GM19455 (cell line): Measurements from ENCODE around the gene CCDC120.

Experiments
- ATAC-seq: cut with Tn5 transposase; IDR thresholded peaks from one replicate; pipeline ENCODE4 v1.9.1; 2021; ENCODE audit not compliant: unreplicated experiment

The CCDC120 gene

DNA sequence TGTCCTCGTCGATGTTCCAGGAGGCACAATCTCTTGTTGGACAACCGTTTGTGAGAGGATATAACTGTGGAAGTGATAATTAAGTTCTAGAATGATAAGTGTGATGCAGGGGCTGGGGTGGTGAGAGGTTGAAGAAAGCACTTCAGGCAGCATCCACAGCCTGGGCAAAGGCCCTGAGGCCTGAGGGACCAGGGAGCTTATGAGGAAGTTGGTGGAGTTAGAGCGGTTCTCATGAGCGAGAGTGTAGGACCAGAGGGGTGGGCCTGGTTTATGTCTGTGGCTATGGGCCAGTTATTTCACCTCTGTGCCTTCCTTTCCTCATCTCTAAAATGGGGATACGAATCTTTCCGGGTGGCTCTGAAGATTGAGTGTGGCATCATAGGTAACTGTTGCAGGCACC, 2.7 kb downstream of the CCDC120 start:
- ATAC-seq = no peak

DNA sequence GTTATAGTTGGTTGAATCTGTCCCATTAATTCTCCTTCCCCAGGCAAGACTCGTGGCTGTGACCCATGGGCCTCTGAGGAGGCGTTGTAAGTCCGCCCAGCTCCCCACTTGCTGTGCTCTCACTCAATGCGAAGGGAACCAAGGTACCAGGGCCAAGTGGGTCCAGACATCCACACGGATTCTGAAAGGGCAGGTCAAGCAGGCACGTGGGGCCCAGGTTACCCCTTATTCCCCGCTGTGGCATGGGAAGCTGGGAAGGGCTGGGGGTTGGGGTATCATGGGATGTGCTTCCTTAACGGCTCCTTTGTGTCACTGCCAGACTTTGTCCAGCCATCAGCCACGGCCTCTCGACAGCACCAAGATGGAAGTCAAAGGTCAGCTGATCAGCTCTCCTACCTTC, 3.1 kb downstream of the CCDC120 start:
- ATAC-seq = no peak

DNA sequence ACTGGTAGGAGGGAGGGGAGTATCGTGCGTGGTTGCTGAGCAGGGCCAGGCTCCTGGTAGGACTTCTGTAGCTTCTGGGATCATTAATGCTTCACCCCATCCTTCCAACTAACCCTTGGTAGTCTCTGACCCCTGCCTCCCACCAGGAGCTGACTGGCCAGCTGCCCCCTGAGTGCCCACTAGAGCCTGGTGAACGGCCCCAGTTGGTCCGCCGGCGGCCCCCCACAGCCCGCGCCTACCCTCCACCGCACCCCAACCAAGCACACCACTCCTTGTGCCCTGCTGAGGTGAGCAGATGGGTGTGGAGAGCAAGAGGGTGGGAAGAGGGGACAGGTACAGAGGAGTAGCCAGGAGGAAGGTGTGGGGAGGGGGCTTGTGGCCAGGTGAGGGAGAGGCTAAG, 4.9 kb downstream of the CCDC120 start:
- ATAC-seq = no peak

DNA sequence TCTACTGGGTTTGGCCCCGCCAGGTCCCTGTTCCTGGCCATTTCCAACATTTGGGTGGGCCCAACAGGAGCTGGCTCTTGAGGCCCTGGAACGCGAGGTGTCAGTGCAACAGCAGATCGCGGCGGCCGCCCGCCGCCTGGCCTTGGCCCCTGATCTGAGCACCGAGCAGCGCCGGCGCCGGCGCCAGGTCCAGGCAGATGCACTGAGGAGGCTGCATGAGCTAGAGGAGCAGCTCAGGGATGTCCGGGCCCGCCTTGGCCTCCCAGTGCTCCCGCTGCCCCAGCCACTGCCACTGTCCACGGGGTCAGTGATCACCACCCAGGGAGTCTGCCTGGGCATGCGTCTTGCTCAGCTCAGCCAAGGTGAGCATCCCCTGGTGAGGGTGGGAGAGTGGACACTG, 5.5 kb downstream of the CCDC120 start:
- no peak for ATAC-seq

DNA sequence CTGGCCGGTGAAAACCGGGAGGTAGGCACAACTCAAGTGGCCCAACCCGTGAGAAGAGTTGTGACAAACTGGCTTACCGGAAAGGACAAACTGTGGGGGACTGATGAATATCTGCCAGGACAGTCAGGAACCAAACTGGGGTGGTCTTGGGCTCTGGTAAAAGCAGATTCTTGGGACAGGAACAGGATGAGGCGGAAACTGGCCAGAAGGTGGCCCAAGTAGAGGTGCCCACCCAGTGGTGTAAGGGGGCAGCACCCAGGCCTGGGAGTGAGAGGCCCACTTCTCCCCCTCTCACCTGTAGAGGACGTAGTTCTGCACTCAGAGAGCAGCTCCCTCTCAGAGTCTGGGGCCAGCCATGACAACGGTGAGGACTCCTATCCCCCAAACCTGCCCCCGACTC, 5.9 kb downstream of the CCDC120 start:
- ATAC-seq = no peak

DNA sequence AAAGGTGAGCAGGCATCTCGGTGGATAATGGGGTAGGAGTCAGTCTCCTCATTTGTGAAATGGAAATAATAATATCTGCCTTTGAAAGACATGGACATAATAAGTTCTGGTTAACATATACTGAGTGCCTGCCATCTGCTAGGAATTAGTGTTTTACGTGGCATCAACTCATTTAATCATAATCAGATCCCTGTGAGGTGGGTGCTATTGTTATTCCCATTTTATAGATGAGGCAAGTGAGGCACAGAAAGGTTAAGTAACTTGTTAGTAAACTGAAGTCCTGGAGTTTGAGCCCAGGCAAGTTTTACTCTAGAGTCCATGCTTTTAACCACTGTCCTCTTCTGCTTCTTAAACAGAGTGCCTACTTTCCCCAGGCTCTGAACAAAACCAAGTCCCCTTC, 7.5 kb downstream of the CCDC120 start:
- no peak for ATAC-seq

DNA sequence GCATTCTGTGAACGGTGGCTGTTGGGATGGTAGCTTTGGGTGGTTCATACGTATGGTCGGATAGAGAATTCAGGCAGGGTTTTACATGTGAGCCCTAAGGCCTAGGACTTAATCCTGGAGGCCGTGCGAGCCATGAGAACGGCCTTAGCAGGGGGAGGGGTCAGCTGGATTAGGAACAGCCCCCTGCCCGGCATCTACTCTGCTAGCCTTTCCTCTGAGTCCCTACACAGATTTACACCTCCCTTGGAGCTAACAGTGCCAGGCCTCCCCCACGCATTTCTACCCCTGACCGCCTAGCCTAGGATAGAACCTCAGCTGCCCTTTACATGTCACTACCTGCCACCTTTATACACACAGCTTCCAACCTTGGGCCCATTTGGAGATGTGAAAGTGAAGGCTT, 7.9 kb downstream of the CCDC120 start:
- ATAC-seq = no peak

DNA sequence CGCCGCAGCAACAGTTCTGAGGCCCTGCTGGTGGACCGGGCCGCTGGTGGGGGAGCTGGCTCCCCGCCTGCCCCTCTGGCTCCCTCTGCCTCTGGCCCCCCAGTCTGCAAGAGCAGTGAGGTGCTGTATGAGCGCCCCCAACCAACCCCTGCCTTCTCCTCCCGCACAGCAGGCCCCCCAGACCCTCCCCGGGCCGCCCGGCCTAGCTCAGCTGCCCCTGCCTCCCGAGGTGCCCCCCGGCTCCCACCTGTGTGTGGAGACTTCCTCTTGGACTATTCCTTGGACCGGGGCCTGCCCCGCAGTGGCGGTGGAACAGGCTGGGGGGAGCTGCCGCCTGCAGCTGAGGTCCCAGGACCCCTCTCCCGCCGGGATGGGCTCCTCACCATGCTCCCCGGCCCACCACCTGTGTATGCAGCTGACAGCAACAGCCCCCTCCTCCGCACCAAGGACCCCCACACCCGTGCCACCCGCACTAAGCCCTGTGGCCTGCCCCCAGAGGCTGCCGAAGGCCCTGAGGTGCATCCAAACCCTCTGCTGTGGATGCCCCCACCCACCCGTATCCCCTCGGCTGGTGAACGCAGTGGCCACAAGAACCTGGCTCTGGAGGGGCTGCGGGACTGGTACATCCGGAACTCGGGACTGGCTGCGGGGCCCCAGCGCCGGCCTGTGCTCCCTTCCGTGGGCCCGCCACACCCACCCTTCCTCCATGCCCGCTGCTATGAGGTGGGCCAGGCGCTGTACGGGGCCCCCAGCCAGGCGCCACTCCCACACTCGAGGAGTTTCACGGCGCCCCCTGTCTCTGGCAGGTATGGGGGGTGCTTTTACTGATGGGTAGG, 8.7 kb downstream of the CCDC120 start:
- no peak for ATAC-seq

DNA sequence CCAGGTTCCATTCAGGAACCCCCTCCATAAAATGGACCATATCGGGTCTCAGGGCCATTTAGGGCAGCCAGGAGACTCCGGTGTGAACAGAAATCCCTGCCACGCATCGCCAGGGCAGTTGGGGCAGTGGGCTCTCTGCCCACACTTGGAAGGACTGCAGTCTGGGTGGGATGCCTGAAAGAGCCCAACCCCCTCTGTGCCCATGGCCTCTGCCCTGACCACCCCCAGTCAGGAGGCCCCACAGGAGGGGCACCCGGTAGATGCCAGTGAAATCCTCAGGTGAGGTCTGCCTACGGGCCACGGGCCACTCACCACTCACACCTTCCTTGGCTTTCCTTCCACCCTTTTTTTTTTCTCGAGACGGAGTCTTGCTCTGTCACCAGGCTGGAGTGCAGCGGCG, 10.2 kb downstream of the CCDC120 start:
- ATAC-seq = no peak

DNA sequence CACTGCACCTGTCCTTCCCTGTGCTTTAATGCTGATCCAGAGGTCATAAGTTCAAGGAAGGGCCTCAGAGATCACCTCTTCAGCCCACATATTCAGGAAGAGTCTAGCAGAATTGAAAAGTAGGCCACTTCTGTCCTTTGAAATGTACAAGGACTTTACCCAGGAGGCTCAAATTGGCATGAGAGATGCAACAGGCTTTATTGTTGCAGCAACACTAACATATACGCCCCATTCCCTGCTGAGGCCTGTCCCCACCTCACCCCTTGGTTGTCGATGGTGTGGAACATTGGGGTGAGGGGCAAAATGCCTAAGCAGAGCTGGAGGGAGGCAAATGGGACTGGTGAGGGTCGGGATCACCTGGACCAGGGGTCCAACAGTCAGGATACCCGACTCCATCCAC, 12.2 kb downstream of the CCDC120 start:
- no peak for ATAC-seq

DNA sequence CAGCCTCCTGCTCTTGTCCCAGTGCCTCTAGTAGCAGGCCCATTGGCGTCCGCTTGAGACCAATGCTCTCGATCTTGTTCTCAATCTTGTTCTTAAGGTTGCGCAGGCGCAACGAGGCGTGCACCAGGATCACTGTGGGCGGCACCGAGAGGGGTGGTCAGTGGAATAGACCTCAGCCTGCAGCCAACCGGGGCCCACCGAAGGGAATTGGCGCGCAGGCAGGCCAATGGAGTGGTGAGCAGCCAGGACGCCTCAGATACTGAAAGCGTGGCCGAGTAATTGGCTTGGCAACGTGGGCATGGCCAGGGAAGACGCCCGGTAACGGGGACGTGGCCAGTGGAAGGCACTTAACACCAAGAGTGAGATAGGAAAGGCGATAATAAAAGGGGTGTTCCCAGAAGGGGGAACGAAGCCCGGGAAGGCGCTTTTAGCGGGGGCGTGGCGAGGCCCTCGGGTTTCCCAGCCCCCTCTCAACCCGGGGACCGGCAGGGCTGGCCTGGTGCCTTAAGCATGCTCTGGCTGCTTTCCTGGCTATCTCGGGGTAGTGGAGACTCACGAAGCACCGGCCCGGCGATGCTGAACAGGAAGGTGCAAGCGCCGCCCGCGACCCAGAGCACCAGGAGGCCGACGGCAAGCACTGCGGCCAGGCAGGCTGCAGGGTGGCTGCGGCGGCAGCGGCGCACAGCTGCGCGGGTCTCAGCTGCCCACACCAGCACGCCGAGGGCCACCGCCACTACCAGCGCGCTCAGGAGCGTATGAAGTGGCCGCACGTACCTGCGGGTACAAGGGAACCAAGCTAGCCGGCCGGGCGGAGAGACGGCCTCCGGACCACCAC, 13.3 kb downstream of the CCDC120 start:
- ATAC-seq = no peak

DNA sequence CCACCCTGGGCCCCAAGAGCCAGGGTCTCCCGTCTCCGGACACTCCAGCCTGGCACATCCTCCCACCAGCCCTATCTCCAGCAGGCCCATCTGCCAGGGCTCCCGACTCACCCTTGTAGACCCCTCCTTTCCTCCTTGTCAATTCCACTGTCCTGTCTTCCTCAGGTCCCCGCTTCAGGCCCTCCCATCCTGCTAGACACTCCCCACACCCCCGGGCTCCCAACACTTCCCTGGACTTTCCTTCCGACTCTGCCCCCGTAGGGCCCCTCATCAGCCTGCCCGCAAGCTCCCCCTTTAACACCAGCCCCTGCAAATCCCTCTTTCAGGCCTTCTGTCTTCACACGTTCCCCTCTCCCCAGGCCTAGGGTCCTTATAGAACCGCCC, 13.9 kb downstream of the CCDC120 start:
- ATAC-seq = no peak

DNA sequence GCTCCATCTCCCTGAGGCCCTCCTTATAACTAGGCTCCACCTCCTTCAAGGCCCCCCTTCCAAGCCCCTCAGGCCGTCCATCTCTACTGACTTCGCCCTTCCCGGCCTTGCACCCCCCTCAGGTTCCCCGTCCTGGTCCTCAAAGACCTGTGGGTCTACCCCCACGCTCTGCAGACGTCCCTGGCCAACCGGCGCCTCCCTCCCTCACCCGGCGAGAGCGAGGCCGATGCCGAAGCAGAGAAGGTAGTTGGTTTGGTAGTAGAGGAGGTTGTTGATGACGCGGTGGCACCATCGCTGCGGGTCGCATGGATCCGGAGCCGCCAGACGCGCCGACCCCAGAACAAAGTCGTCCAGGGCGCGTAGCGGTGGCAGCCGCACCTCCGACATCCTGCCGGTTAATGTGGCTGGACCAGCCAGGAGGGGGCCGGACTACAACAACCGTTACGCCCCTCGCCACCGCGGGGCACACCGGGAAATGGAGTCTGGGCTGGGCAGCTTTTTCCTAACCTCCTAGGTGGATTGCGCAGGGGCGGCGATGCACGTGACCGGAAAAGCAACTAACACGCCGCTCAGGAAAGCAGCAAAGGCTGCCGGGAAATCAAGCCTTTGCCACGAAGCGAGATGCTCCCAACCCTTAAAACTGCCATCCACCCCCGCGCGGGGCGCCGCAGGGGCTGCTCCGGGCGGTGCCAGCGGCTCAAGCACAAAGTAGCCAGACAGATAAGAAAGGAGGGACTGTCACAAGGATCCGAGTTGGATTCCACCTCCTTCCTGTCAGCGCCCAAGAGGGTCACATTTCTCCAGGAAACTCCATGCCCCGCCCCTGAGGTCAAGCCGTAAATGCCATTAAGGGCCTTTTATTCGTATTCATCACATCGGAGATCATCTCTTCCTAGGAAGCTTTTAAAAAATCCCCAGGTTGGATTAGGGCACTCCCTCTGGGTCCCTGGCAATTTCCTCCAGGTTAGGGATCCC, 15.1 kb downstream of the CCDC120 start, which contains the start of gene PRAF2:
Gene PRAF2, minus strand, starts transcription at position 402 of the 975 bp plus-strand sequence. Its CDS starts 15 bp downstream, at position 387.
- peak; percentile 75 for ATAC-seq

DNA sequence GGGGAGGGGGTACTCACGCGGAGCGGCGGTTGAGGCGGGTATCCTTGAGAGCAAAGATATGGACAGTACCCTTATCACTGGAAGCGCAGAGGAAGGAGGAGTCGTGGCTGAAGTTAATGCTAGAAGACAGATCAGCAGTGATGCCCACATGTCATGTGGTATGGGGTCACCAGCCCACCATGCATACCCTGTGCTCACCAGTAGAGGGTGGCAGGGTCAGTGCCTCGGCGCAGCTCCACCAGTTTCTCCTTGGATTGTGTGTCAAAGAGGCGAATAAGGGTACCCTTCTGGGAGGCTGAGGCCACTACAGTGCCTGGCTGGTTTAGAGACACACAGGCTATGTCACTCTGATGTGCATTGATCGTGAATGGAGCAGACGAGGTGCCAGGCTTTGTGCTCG, 16.5 kb downstream of the CCDC120 start:
- no peak for ATAC-seq

DNA sequence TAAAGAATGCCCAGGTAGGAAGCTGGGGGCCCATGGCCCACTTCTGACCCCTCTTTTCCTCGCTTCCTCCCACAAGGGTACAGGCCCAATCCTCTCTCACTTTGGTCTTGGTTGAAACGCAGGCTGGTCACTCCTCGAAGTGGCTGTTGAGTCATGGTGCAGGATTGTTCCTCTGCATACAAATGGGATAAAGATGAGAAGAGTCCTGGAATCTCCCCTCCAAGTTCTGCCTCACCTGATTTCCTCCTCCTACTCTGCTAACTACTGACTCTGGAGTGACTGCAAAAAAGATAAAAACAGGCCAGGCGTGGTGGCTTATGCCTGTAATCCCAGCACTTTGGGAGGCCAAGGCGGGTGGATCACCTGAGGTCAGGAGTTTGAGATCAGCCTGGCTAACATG, 19.1 kb downstream of the CCDC120 start:
- no peak for ATAC-seq

DNA sequence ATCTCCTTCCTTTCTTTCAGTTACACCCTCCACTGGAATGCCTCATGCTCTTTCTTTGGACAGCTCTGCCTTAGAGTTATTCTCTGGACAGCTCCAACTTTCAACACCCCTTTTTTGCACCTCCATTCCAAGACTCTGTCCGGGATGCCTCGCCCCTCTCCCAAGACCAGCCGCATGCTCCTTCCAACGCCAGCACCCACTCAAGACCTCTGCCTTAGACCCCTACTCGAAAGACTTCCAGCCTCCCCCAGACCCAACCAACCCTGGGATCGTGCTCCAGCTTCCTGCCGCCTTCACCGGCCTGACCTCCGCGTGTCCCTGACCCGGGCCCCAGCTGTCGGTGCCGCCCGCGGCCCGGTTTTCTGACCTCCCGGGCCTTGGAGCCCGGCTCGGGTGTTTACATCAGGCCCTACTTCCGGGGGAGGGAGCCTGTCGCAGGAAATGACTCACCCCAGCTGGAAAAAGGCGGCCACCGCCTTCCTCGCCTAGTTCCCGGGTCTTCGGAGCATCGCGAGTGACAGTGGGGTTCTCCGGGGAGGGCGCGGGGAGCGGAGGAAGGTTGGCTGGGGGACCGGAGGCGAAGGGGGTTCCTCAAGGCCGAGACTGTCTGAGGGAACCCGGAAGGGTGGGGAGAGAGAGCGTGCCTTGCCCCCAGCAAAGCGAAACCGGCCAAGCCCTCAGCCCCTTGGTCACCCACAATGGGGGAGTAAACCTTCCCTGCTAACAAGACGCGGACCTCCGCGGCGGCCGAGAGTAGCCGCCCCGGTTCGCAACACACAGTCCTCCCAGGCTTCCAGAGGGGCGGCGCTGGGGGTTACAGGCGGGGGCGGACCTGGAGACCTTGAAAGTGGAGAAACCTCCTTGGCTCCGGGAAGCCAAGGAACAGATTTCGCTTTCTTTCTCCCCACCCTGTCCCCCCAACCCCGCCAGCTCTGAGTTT, 21.0 kb downstream of the CCDC120 start, which contains the start of gene WDR45:
Gene WDR45, minus strand, starts transcription at position 399 of the 940 bp plus-strand sequence. CDS start 1,792 bp downstream, outside the sequence.
- peak; percentile 84 for ATAC-seq

DNA sequence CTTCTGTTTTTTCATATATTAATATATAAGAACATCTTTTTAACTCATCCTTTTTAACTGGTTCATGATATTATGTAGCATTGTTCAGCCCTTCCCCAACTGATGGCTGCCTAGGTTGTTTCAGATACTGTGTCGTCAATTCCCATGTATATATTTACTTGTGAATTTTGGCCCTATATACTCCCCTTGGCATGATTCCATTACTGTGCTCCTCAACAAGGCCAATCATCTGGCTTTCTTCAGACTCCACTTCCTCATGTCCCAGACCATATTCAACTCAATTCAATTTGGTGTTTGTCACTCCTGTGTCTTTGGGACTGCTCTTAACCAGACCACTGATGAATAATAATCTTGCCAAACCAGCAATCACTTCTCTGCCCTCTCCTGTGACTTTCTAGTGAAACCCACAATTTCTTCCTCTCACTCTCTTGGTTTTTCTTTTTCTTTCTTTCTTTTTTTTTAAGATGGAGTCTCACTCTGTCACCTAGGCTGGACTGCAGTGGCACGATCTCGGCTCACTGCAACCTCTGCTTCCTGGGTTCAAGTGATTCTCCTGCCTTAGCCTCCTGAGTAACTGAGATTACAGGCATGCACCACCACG, 23.6 kb downstream of the CCDC120 start:
- ATAC-seq = no peak

DNA sequence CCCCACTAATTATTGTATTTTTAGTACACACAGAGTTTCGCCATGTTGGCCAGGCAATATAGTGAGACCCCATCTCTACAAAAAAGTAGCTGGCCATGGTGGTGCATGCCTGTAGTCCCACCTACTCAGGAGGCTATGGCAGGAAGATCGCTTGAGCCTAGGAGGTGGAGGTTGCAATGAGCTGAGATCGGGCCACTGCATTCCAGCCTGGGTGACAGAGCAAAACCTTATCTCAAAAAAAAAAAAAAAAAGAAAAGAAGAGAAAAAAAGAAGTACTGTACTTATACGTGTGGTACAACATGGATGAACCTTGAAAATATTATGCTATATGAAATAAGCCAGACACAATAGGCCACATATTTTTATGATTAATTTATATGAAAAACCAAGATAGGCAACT, 30.8 kb downstream of the CCDC120 start:
- no peak for ATAC-seq

DNA sequence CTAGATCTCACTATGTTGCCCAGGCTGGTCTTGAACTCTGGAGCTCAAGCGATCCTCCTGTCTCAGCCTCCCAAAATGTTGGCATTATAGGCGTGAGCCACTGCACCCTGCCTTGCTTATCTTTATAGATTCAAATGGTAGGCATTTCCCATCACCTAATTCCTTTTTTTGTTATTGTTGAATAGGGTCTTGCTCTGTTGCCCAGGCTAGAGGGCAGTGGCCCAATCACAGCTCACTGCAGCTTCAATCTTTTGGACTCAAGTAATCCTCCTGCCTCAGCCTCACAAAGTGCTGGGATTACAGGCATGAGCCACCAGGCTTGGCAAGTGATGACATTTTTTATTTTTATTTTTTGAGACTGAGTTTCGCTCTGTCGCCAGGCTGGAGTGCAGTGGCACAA, 37.6 kb downstream of the CCDC120 start:
- no peak for ATAC-seq
